Suprapubic skin (tissue), 4 donors: ENCODE results near the gene NXNL2.

Source experiments
- CTCF ChIP-seq, 2 donors: fragments of 200-600 bp in 1 of 2; fragments of 450-650 bp in 1 of 2; sonication (generic) in 1 of 2; IDR thresholded peaks; one replicate each; pipeline ENCODE4 v1.5.1; 2016 to 2019; ENCODE audit warnings: antibody characterized with exemption in 2 of 2, mild to moderate bottlenecking in 1 of 2, moderate library complexity in 1 of 2
- POLR2A ChIP-seq, 2 donors: fragments of 450-650 bp; IDR thresholded peaks; one replicate each; pipeline ENCODE4 v1.6.1; 2017; ENCODE audit warnings: antibody characterized with exemption in 2 of 2, mild to moderate bottlenecking in 2 of 2, moderate library complexity in 2 of 2
- POLR2AphosphoS5 ChIP-seq, 3 donors: sonication (generic); formaldehyde crosslinking; IDR thresholded peaks; one replicate each; pipeline ENCODE4 v1.6.1; 2017; ENCODE audit warnings: antibody characterized with exemption in 3 of 3

DNA sequence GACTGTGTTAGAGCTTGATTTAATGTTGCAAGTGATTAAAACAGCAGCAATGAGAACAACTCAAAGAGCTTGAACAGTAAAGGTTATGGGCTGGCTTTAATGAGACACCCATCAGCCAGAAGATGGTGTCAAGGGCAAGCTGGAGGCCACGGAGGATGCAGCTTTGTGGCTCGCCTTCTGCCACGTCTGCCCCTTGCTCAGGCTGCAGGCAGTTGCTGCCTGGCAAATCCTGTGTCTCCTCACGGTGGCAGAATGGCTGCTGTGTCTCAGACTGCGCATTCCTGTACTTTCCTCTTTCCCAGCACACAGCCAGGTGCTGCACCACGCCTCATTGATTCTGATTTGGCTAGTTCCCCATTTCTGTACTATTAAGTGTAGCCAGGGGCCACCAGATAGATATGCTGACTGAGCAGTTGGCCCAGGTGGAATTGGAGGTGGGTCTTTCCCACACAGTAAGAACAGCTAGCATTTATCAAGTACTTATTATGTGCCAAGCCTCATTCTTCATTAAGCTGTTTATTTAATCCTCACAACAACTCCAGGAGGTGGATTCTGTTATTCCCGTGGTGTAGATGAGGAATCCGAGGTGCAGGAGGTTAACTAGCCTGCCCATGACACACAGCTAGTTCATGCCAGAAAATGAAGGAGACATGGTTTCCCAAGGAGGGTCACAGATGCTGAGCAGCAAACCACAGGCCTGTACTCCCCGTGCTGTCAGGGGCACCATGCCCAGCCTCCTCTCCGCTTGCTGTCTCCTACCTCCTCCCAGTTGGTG, 3.5 kb downstream of the NXNL2 start:
- no peak for TF ChIP-seq CTCF (IDR thresholded peaks at IDR 0.05)
- TF ChIP-seq POLR2A (IDR thresholded peaks at IDR 0.05) = no peak
- no peak for TF ChIP-seq POLR2AphosphoS5 (IDR thresholded peaks at IDR 0.05)
